IPS DF 4.7 (cell line): ENCODE data around the gene SARM1.

ENCODE experiments used
- DNase-seq: peaks from one replicate; pipeline ENCODE4 v3.0.0-alpha.2; 2013; ENCODE audit warnings: low spot score; ENCODE audit errors: extremely low read depth

Gene SARM1

DNA sequence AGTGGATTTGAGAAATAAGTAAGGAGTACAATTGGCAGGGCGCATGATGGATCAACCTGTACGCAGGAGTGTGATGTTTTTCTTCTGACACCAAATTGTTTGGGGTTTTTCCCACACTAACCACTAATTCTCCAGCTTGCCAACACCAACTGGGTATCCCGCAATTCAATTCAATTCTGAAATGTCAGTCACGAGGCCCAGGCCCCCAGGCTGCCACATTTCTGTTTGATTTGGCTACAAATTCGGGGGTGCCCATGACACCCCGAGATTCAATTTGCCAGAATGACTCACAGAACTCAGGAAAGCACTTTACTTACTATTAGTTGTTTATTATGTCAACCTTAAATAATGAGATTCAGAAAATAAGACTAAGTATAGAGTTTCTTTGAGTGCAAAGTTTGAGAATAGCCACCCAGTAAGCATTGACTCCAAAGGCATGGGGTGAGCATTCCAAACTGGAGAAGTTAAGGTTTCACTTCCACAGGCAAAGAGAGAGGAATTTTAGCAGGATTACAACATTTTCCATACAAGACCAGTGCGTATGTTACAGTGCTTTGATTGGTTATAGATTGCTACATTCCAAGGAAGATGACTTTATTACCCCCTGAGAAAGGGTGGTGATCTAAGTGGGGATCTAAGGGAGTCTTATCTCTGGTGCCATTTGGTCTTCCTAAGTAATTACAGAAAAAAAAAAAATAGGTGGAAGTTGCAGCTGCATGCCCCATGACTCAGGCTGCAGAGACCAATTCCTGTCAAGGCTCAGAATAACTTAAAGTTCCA lies 23.0 kb downstream of the SARM1 start:
- DNase-seq, result no peak

DNA sequence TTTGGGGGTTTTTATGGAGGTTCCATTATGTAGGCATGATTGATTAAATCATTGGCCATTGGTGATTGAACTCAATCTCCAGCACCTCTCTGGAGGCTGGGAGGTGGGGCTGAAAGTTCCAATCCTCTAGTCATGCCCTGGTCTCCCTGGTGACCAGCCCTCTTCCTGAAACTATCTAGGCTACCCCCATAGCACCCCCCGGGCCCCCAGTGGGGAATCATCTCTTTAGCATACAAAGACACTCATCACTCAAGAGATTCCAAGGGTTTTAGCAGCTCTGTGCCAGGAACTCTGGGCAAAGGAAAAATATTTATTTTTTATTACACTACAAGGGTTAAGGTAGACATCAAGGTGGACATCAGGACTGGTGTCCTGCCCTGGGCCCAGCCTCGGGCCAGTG lies 23.9 kb downstream of the SARM1 start:
- DNase-seq, result no peak

- DNase-seq, result no peak
Measured at GRCh38 chr17:28395968-28396367, 24.5 kb downstream of the SARM1 start.

DNA sequence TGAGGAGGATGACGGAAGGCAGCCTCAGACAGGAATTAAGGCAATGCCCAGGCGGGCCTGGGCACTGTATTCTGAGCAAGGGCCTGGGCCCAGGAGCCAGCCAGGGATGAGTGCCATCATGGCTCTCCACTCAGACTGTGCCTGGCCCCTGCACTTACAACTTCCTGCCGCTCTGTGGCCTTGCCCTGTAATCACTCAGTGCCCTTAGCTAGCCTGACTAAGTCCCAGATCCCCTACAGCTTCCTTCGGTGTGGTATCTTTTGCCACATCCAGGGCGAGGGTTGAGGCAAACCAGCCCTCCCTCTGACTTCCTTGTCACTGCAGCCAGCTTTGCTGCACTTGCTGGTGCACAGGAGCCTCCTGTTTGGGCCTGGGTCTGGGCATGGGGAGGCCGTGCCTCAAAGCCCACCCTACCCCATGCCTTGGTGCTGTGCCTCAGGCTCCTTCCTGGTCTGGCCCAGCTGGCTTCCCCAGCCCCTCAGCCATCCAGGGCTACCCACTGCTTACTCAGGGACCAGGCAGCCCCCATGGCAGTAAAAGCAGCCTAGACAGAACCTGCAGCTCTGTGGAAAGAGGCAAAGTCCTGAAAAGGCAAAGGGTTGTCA lies 25.2 kb downstream of the SARM1 start:
- DNase-seq, result no peak

- DNase-seq, result no peak
Measured at GRCh38 chr17:28397275-28397674, 25.8 kb downstream of the SARM1 start.

DNA sequence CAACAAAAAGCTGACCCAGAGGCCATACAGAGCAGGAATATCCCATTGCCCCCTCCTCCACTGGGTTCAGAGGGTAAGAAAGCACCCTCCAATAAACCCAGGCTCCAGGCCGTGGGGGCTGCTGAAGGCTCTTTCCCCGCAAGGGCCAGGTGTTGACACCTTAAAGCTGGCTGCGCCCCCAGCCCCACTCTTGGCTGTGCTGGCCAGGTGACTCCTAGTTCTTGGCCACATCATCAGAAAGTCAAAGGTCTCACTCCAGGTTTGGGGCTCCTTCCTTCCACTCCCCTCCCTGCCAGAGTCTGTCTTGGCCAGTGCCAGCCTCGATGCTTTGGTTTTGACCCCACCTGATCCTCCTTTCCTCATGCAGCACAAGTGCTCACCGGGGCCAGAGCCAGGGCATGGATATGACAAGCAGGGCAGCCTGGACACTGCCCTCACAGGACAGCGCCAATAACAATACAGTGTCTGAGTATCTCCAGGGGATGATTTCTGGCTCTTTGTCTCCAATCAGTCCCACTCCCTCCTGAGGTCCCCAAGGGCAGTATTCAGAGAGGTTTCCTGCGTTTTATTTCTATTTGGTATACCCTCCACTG lies 26.3 kb downstream of the SARM1 start:
- no peak for DNase-seq

- no peak for DNase-seq
Measured at GRCh38 chr17:28398280-28398981, 26.9 kb downstream of the SARM1 start.

GRCh38 chr17:28399808-28400207 lies 28.3 kb downstream of the SARM1 start:
- DNase-seq, result no peak

- no peak for DNase-seq
Measured at GRCh38 chr17:28402224-28402630, 30.7 kb downstream of the SARM1 start.

DNA sequence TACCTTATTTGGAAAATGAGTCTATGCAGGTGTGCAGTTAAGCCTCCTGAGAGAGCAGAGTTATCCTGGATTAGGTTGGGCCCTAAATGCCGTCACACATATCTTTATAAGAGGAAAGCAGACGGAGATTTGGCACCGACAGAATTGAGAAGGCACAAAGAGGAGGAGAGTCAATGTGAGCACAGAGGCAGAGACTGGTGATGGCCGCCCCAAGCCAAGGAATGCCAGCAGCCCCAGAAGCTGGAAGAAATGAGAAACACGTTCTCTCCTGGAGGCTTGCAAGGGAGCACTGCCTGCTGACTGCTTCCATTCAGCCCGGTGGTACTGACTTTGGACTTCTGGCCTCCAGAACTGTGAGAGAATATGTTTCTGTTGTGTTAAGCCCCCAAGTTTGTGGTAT lies 31.4 kb downstream of the SARM1 start:
- DNase-seq, result no peak

GRCh38 chr17:28404007-28404406 lies 32.5 kb downstream of the SARM1 start:
- DNase-seq, result no peak

GRCh38 chr17:28404461-28404811 lies 32.9 kb downstream of the SARM1 start:
- no peak for DNase-seq

DNA sequence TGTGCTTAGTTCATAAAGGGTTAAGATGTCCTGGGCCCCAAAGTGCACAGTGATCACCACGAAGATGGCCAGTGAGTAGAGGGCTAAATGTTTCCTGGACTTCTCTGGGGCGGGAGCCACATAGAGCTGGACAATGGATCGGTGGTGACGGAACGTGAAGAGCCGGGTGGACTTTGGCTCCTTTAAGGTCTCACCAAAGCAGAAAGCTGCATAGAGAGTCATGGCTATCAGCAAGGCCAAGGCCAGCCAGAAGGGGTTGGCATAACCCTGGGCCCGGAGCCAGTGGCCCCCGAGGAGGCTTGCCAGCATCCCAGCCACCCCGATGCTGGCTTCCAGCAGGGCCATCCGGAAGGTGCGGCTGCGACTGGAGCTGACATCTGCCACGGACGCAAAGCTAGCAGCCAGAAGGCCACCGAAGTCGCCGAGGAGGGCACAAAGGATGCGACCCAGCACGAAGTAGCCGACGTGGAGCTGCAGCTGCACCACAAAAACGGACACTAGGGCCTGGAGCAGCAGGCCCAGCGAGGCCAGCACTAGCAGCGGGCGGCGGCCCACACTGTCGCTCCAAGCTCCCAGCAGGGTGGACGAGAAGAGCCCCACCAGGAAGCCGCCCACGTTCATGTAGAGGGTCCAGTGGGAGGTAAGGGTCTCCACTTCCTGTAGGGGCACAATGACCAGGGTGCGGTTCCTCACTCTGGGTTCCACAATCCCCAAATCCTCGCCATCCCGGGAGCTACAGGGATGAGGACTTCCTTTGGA lies 33.5 kb downstream of the SARM1 start:
- DNase-seq, result no peak

- DNase-seq, result no peak
Measured at GRCh38 chr17:28405632-28406472, 34.4 kb downstream of the SARM1 start, which contains the start of gene SLC46A1. Gene SLC46A1, minus strand, starts transcription at chr17:28406212. Its CDS starts 98 bp downstream, at chr17:28406114.

GRCh38 chr17:28406473-28406814 lies 35.0 kb downstream of the SARM1 start:
- DNase-seq, result no peak

DNA sequence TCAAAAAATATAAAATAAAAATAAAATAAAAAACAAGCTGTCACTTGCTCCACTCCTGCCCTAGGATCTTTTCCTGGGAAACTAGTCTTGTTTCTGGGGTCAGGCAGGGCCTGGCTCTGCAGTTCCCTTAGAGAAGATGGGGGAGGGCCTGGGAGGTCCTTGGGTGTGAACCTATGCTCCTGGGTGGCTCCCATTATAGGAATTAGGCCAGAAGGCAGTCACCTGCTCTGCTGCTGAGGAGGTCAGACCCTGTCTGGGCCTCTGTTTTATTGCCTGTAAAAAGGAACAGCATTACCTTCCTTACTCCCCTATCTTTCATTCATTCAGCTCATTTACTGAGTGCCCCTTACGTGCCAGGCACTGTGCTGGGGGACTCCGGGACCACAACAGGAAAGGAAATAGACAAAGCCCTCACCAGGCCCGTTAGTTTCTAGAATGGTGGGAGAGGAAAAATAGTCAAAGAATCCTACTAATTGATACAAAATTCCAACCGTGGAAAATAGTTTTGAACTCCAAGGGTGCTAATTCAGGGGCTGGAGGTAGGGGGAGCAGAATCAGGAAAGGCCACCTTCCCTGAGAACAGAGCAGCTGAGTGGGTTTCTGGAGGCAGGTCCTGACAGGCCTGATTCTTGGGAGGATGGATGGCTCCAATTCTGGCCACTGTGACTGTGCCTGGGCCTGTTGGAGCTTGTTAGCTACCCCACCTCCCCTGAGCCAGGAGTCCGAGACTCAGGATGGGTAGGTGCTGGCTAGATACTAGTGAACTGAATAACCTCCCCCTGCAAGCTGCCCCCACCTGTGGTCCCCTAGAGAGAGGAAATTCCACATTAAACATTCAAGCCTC lies 35.9 kb downstream of the SARM1 start:
- no peak for DNase-seq

DNA sequence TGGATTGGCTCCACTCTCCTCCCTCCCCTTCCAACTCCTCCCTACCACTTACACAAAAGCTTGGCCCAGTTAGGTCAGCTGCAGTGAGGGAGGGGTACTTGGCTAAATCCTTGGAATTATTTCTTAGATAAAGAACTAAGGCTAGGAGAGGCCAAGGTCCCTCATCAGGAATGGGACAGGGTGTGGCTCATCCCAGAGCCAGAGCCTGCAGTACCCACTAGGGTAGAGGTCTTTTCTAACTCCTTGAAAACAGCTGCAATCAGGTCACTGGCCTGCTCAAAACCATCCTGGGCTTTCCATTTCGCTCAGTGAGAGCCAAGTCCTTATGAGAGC lies 36.4 kb downstream of the SARM1 start:
- DNase-seq, result no peak

DNA sequence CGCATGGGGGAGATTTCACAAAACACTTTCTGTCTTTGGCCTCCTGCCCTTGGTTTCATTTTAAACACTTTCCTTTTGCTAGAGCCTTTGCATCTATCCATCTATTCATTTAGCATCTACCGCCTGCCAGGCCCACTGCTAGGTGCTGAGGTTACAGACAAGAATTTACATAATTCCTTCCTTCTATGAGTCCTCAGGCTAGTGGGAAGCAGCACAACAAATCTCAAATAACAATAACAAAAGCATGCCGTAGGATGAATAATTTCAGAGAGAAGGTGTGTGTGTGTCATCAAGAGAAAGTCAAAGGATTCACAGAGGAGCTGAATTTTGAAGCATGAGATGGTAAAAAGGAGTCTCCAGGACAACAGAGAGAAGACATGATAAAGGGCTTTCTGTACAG lies 40.6 kb downstream of the SARM1 start:
- no peak for DNase-seq

DNA sequence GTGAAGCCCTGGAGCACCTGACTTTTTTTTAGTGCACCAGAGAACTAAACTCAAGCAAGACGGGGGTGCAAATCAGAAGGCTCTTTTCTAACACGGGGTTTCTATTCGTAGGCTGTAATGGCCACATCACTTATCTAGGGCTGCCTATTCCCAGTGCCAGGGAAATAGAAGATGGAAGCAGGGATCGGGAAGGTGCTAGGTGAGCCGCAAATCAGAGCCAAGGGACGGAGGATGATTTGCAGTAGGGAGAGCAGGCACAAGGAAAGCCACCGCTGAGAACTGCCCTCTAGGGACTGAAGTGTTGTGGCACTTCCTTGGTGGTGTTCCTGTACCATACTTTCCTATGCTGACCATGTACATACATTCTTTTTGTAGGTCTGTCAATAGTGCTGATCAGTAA lies 42.3 kb downstream of the SARM1 start:
- DNase-seq, result no peak

- no peak for DNase-seq
Measured at GRCh38 chr17:28415886-28416285, 44.4 kb downstream of the SARM1 start.
